ENCODE measurements around the gene ZNF827. TPM values are rescaled to one million over a fixed set of nuclear protein-coding genes. Genes with fewer than 3 reads are reported as not detected.

Gene ZNF827
- total and polyA plus RNA-seq, 2 of the 8 experiments (the other 6 are each of a cell fraction or from before 2014, with no cell fraction given), result 25.3 to 26.2 TPM

GRCh38 chr4:145876531-145877180 is 62.0 kb downstream of the ZNF827 start:
- CTCF ChIA-PET (ENCODE audit: partially characterized antibody), result interaction anchor here (0.6 to 3.2 kb wide), 5 partner anchors 8 to 34 kb away, joined by 3 to 15 read pairs (median 6); no protein-coding TSS in a partner anchor
- no peaks in the 10 kb centered on the region for H3K9me3 ChIP-seq (ENCODE audit: insufficient read depth in 2 of 2, low read depth in 1 of 2, low read length in 1 of 2)
- TF ChIP-seq CTBP2 (IDR thresholded peaks at IDR 0.05; ENCODE audit: borderline replicate concordance, insufficient read depth, insufficient read length, low read length) (no peak), ZNF274 (IDR thresholded peaks at IDR 0.05; ENCODE audit: borderline replicate concordance, extremely low read depth, low read length) (no peak), RAD21 (IDR thresholded peaks at IDR 0.05 in 1 of 2, conservative IDR thresholded peaks at IDR 0.05 in 1 of 2; ENCODE audit: low read depth in 2 of 2, low read length in 2 of 2) (no peak), SAP30 (IDR thresholded peaks at IDR 0.05; ENCODE audit: insufficient read depth, insufficient replicate concordance, low read length) (no peak), TAF1 (IDR thresholded peaks at IDR 0.05; ENCODE audit: low read depth, low read length) (no peak), SIRT6 (IDR thresholded peaks at IDR 0.05; ENCODE audit: low read length) (no peak), CTCF (IDR thresholded peaks at IDR 0.05; ENCODE audit: control extremely low read depth in 1 of 3, insufficient read depth in 1 of 3, low read depth in 1 of 3, low read length in 3 of 3) (no peak), TCF12 (IDR thresholded peaks at IDR 0.05; ENCODE audit: low read depth, low read length) (no peak), RNF2 (IDR thresholded peaks at IDR 0.05; ENCODE audit: borderline replicate concordance, low read depth, low read length, missing control alignments, poor library complexity, severe bottlenecking) (no peak)

More at GRCh38 chr4:145876531-145877180, 62.0 kb downstream of the ZNF827 start:
- H3K4me1 ChIP-seq (replicated peaks in 1 of 4; ENCODE audit: control insufficient read depth in 3 of 4, insufficient read depth in 4 of 4, low read length in 3 of 4), result peaks cover 0 to 4% (median 1%) of the 10 kb centered on the region in 4 experiments; a peak in 3 of 7 replicates
- H3K36me3 ChIP-seq (ENCODE audit: control insufficient read depth in 2 of 4, insufficient read depth in 4 of 4, low read length in 3 of 4), result peaks cover 0 to 9% (median 1%) of the 10 kb centered on the region in 4 experiments; a peak in 4 of 8 replicates
- H4K20me1 ChIP-seq (replicated peaks in 1 of 2; ENCODE audit: control insufficient read depth in 1 of 2, insufficient read depth in 2 of 2, low read length in 2 of 2), result no peaks in the 10 kb centered on the region
- H3K18ac ChIP-seq (ENCODE audit: extremely low read depth, low read length), result no peak overlapping the region
- H2AFZ ChIP-seq (ENCODE audit: low read length), result no peak overlapping the region
- no peak overlapping the region for H3K14ac ChIP-seq (ENCODE audit: insufficient read length)
- H3K27me3 ChIP-seq (replicated peaks in 1 of 4; ENCODE audit: control insufficient read depth in 3 of 4, extremely low read depth in 1 of 4, insufficient read depth in 3 of 4, low read length in 3 of 4), result no peaks in the 10 kb centered on the region
- no peak overlapping the region for H3K4me3 ChIP-seq (ENCODE audit: extremely low read depth in 1 of 4, insufficient read depth in 2 of 4, low read depth in 3 of 4, low read length in 4 of 4)
- H3K23me2 ChIP-seq (ENCODE audit: low read depth, low read length), result no peaks in the 10 kb centered on the region; the same call in 1 of the 2 replicates
- no peak overlapping the region for H2BK15ac ChIP-seq (ENCODE audit: low read length)
- POLR2A ChIA-PET (ENCODE audit: partially characterized antibody), result no interaction called here
- no peak overlapping the region for H3K4me2 ChIP-seq (ENCODE audit: insufficient read depth in 1 of 2, low read depth in 2 of 2, low read length in 2 of 2)
- no peaks in the 10 kb centered on the region for H3K79me1 ChIP-seq (ENCODE audit: low read depth, low read length)
- no peak overlapping the region for H2BK12ac ChIP-seq (ENCODE audit: low read depth, low read length)
- H3K27ac ChIP-seq (ENCODE audit: low read depth, low read length), result no peak overlapping the region
- no peak overlapping the region for H3K9ac ChIP-seq (replicated peaks in 1 of 4; ENCODE audit: extremely low read depth in 1 of 4, low read depth in 3 of 4, low read length in 3 of 4)
- no peak overlapping the region for H2AK5ac ChIP-seq (ENCODE audit: low read depth, low read length)
- no peak overlapping the region for H4K5ac ChIP-seq (ENCODE audit: insufficient read length, low read depth, low read length)
- no peak overlapping the region for H3K56ac ChIP-seq (replicated peaks; ENCODE audit: insufficient read length, low read depth, low read length)
- DNase-seq (ENCODE audit: low read depth in 1 of 2, low spot score in 2 of 2) (no peak), FAIRE-seq (no peak)
- no peak overlapping the region for H4K91ac ChIP-seq (replicated peaks; ENCODE audit: insufficient read length, low read length)
- H3K4ac ChIP-seq (replicated peaks; ENCODE audit: insufficient read length, low read depth, low read length), result no peak overlapping the region
- no peak overlapping the region for H3K23ac ChIP-seq (ENCODE audit: insufficient read length)
- no peak overlapping the region for H2BK5ac ChIP-seq (ENCODE audit: low read depth, low read length)
- 90% methylated on average over 2 of the region's 2 CpGs; no CpG with 5 or more reads in 1 of the 2 experiments for WGBS, 2 experiments (ENCODE audit: extremely low coverage in 1 of 2, insufficient coverage in 1 of 2, insufficient read length in 1 of 2, insufficient replicate concordance in 2 of 2, low coverage in 1 of 2, low lambda C conversion rate in 2 of 2, missing lambda C conversion rate in 1 of 2)
- H2BK20ac ChIP-seq (ENCODE audit: low read length), result no peak overlapping the region
- peaks cover 0 to 19% of the 10 kb centered on the region in 2 experiments; a peak in 2 of 4 replicates for H3K79me2 ChIP-seq (ENCODE audit: control insufficient read depth in 1 of 2, insufficient read depth in 2 of 2, low read length in 2 of 2)
- H4K8ac ChIP-seq (ENCODE audit: extremely low read depth, insufficient read depth, low read length), result no peak overlapping the region
- no peak overlapping the region for H2BK120ac ChIP-seq (replicated peaks; ENCODE audit: low read depth, low read length)

Data from H1 (cell line).